Tibial nerve (tissue), 4 donors: Measurements from ENCODE around the gene CASQ2. TPM values are rescaled to one million over a fixed set of nuclear protein-coding genes. Genes with fewer than 3 reads are reported as not detected.

Source experiments
- DNase-seq, 2 donors: peaks; one replicate each; pipeline ENCODE4 v3.0.0-alpha.2; 2019; ENCODE audit warnings: low spot score in 2 of 2
- H3K27ac ChIP-seq, 4 donors: fragments of 200-600 bp; sonication (generic) in 3 of 4; one replicate each; pipeline ENCODE4 v1.5.1; 2017 to 2019; ENCODE audit warnings: mild to moderate bottlenecking in 1 of 4
- H3K27me3 ChIP-seq, 2 donors: fragments of 200-600 bp; sonication (generic) in 1 of 2; one replicate each; pipeline versions ENCODE4 v1.5.1 to v1.6.0; 2017 to 2019
- H3K36me3 ChIP-seq, 3 donors: fragments of 200-600 bp; sonication (generic); one replicate each; pipeline ENCODE4 v1.5.1; 2018 to 2019
- H3K4me1 ChIP-seq, 4 donors: fragments of 200-600 bp; sonication (generic) in 3 of 4; one replicate each; pipeline ENCODE4 v1.5.1; 2017 to 2019
- H3K4me3 ChIP-seq, 4 donors: fragments of 200-600 bp; sonication (generic) in 3 of 4; one replicate each; pipeline ENCODE4 v1.5.1; 2017 to 2019; ENCODE audit warnings: mild to moderate bottlenecking in 1 of 4, moderate library complexity in 1 of 4
- H3K9me3 ChIP-seq, 4 donors: fragments of 200-600 bp; sonication (generic) in 3 of 4; one replicate each; pipeline ENCODE4 v1.5.1; 2017 to 2019
- EP300 ChIP-seq, 2 donors: sonication (generic); formaldehyde crosslinking; IDR thresholded peaks; one replicate each; pipeline ENCODE4 v1.6.1; 2017; ENCODE audit warnings: antibody characterized with exemption in 2 of 2, mild to moderate bottlenecking in 1 of 2
- POLR2A ChIP-seq, 2 donors: fragments of 450-650 bp; IDR thresholded peaks; one replicate each; pipeline ENCODE4 v1.6.1; 2017; ENCODE audit warnings: antibody characterized with exemption in 2 of 2, mild to moderate bottlenecking in 2 of 2, moderate library complexity in 2 of 2
- WGBS, 2 donors: methylation state at CpG; one replicate each; pipeline ENCODE4 v1.1.5; 2018; 5-methylcytosine and 5-hydroxymethylcytosine counted together
- total RNA-seq, 4 donors: library from RNA; depleted of rRNA; stranded (reverse); fragments of >200 nt; gene quantifications; one replicate each; pipeline ENCODE4 v1.1.0, GENCODE V29; 2016
- TF ChIP-seq, protein P1 (sequence below), 5 experiments: fragments of 200-600 bp in 3 of 5; fragments of 450-650 bp in 2 of 5; sonication (generic) in 3 of 5; IDR thresholded peaks; one replicate each; pipeline ENCODE4 v1.5.1; 2016 to 2019; ENCODE audit warnings: antibody characterized with exemption in 5 of 5, mild to moderate bottlenecking in 3 of 5, moderate library complexity in 2 of 5

Gene CASQ2
- total RNA-seq, 4 donors from 2014 or later = 3.6 to 7.3 (median 5.8) TPM

DNA sequence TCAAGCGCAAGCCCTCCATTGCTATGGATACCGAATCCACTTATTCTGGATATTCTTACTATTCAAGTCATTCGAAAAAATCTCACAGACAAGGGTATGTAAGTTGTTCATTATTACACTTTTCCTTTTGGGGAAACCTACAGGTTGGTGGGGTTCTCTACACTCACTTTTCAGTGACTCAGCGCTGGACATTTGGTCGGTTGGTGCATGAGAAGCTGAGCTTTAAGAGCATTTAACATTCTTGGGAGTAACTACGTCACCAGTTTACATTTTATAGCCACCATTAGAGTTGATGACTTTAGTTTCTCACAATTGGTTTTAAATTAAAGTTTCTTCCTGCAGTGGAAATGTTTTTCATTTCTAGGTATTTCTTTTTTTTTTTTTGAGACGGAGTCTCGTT, 117.1 kb downstream of the CASQ2 start:
- H3K4me3 ChIP-seq = no peak overlapping the region
- 91 to 93% methylated on average over 8 of the region's 8 CpGs for WGBS, 2 donors
- peaks cover 0 to 44% (median 0%) of the 10 kb centered on the region in 4 donors for H3K4me1 ChIP-seq
- H3K36me3 ChIP-seq = peaks cover 0 to 26% (median 0%) of the 10 kb centered on the region in 3 donors
- no peaks in the 10 kb centered on the region for H3K9me3 ChIP-seq
- no peak for DNase-seq
- no peaks in the 10 kb centered on the region for H3K27me3 ChIP-seq
- TF ChIP-seq, protein P1, sequence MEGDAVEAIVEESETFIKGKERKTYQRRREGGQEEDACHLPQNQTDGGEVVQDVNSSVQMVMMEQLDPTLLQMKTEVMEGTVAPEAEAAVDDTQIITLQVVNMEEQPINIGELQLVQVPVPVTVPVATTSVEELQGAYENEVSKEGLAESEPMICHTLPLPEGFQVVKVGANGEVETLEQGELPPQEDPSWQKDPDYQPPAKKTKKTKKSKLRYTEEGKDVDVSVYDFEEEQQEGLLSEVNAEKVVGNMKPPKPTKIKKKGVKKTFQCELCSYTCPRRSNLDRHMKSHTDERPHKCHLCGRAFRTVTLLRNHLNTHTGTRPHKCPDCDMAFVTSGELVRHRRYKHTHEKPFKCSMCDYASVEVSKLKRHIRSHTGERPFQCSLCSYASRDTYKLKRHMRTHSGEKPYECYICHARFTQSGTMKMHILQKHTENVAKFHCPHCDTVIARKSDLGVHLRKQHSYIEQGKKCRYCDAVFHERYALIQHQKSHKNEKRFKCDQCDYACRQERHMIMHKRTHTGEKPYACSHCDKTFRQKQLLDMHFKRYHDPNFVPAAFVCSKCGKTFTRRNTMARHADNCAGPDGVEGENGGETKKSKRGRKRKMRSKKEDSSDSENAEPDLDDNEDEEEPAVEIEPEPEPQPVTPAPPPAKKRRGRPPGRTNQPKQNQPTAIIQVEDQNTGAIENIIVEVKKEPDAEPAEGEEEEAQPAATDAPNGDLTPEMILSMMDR (IDR thresholded peaks at IDR 0.05) = no peak
- TF ChIP-seq EP300 (IDR thresholded peaks at IDR 0.05) (no peak), POLR2A (IDR thresholded peaks at IDR 0.05) (no peak)
- no peak overlapping the region for H3K27ac ChIP-seq

- no peak for DNase-seq
- H3K27me3 ChIP-seq = no peaks in the 10 kb centered on the region
- H3K4me3 ChIP-seq = no peak overlapping the region
- no peak overlapping the region for H3K27ac ChIP-seq
- no peaks in the 10 kb centered on the region for H3K9me3 ChIP-seq
- no peak for TF ChIP-seq EP300 (IDR thresholded peaks at IDR 0.05)
- no peak for TF ChIP-seq POLR2A (IDR thresholded peaks at IDR 0.05)
- TF ChIP-seq, protein P1 (IDR thresholded peaks at IDR 0.05) = no peak
- WGBS, 2 donors = 69 to 77% methylated on average over 3 of the region's 3 CpGs
- H3K36me3 ChIP-seq = peaks cover 0 to 26% (median 0%) of the 10 kb centered on the region in 3 donors
- peaks cover 0 to 44% (median 0%) of the 10 kb centered on the region in 4 donors for H3K4me1 ChIP-seq
These were observed 117.6 kb downstream of the CASQ2 start for GRCh38 chr1:115650961-115651360.

Other genes with a start within 250 kb of the CASQ2 start
- gene VANGL1, start 126.7 kb downstream of the CASQ2 start, total RNA-seq = 1 to 10 TPM; 4.5 to 8.8 (median 6.8) TPM
- gene NHLH2, start 72.4 kb upstream of the CASQ2 start, total RNA-seq = under 1 TPM in 1 of 4 donors, not detected in 3; 0.21 TPM
- 1 to 10 TPM; 1.7 to 8.8 (median 4.8) TPM for gene SLC22A15, start 207.8 kb upstream of the CASQ2 start, total RNA-seq